Neural progenitor cell (in vitro differentiated cells): ENCODE measurements around the gene TMEM214.

Experiments used
- CTCF ChIP-seq: fragments of 200-600 bp; sonication (generic); IDR thresholded peaks from 2 replicates; pipeline ENCODE4 v1.5.1; 2017; ENCODE audit warnings: antibody characterized with exemption, mild to moderate bottlenecking
- EZH2 ChIP-seq: fragments of 200-600 bp; sonication (generic); IDR thresholded peaks from 2 replicates; pipeline ENCODE4 v1.6.1; 2017; ENCODE audit warnings: antibody characterized with exemption, mild to moderate bottlenecking, moderate library complexity

GRCh38 chr2:26989156-26989555 lies 43.6 kb upstream of the TMEM214 start:
- TF ChIP-seq EZH2 (no peak), CTCF (no peak)
